NCI-H82 treated with DMSO at 0.1 percent for 48 hours (cell line): ENCODE measurements around the gene ELMO1.

Experiments used
- DNase-seq: peaks from one replicate; lab custom pipeline; 2025; ENCODE audit not compliant: unreplicated experiment; lab: John Stamatoyannopoulos, UW

The ELMO1 gene

GRCh38 chr7:37037286-37037685 is 411.4 kb downstream of the ELMO1 start:
- no peak for DNase-seq

GRCh38 chr7:37035631-37036030 is 413.0 kb downstream of the ELMO1 start:
- no peak for DNase-seq

GRCh38 chr7:37033141-37033540 is 415.5 kb downstream of the ELMO1 start:
- DNase-seq = no peak

GRCh38 chr7:37032258-37032601 is 416.4 kb downstream of the ELMO1 start:
- DNase-seq = no peak

- no peak for DNase-seq
These were observed 416.9 kb downstream of the ELMO1 start for GRCh38 chr7:37031571-37032257.

- no peak for DNase-seq
These were observed 419.7 kb downstream of the ELMO1 start for GRCh38 chr7:37028909-37029440.

GRCh38 chr7:37027557-37028341 is 420.9 kb downstream of the ELMO1 start:
- no peak for DNase-seq

- no peak for DNase-seq
These were observed 421.6 kb downstream of the ELMO1 start for GRCh38 chr7:37027104-37027503.

- no peak for DNase-seq
These were observed 429.7 kb downstream of the ELMO1 start for GRCh38 chr7:37018954-37019353.

- no peak for DNase-seq
These were observed 432.4 kb downstream of the ELMO1 start for GRCh38 chr7:37016064-37016878.

- no peak for DNase-seq
These were observed 433.2 kb downstream of the ELMO1 start for GRCh38 chr7:37015353-37016034.

GRCh38 chr7:37013771-37014170 is 434.9 kb downstream of the ELMO1 start:
- DNase-seq = no peak

- no peak for DNase-seq
These were observed 437.3 kb downstream of the ELMO1 start for GRCh38 chr7:37011151-37011890.

GRCh38 chr7:37009125-37009675 is 439.5 kb downstream of the ELMO1 start:
- DNase-seq = no peak

- DNase-seq = no peak
These were observed 441.0 kb downstream of the ELMO1 start for GRCh38 chr7:37007691-37008090.

GRCh38 chr7:37007268-37007667 is 441.4 kb downstream of the ELMO1 start:
- no peak for DNase-seq

GRCh38 chr7:37006764-37007163 is 441.9 kb downstream of the ELMO1 start:
- DNase-seq = no peak

GRCh38 chr7:37000511-37000910 is 448.2 kb downstream of the ELMO1 start:
- DNase-seq = no peak

GRCh38 chr7:36999626-37000485 is 448.8 kb downstream of the ELMO1 start:
- DNase-seq = no peak
